SU-DHL-6 (cell line): Measurements from ENCODE around the gene CORO2A.

Experiments used
- H2AFZ ChIP-seq: fragments of 200-600 bp; sonication (generic); 2 replicates; pipeline ENCODE4 v1.6.1; 2014; ENCODE audit warnings: low read depth, mild to moderate bottlenecking, moderate library complexity, mixed read lengths, antibody characterized with exemption, low read length; ENCODE audit not compliant: severe bottlenecking
- H3F3A ChIP-seq: fragments of 200-600 bp; shearing (Covaris generic); 2 replicates; pipeline ENCODE4 v1.6.0; 2016; ENCODE audit warnings: antibody characterized with exemption, mild to moderate bottlenecking; ENCODE audit not compliant: insufficient read depth
- H3K27ac ChIP-seq: fragments of 200-600 bp; sonication (generic); 2 replicates; pipeline ENCODE4 v1.5.1; 2016; ENCODE audit warnings: low read depth, mild to moderate bottlenecking, low read length, moderate library complexity, mixed read lengths
- H3K27me3 ChIP-seq: fragments of 200-600 bp; sonication (generic), shearing (Covaris generic); 2 replicates; pipeline ENCODE4 v1.6.0; 2014; ENCODE audit warnings: mild to moderate bottlenecking, low read length
- H3K36me3 ChIP-seq: fragments of 200-600 bp; sonication (generic); 2 replicates; pipeline ENCODE4 v1.6.1; 2014; ENCODE audit warnings: mild to moderate bottlenecking, low read length, mixed read lengths
- H3K4me2 ChIP-seq: fragments of 300-600, 200-600 bp; shearing (Covaris generic), sonication (generic); 2 replicates; pipeline ENCODE4 v1.6.0; 2014; ENCODE audit warnings: low read length, low read depth, mild to moderate bottlenecking; ENCODE audit not compliant: poor library complexity, severe bottlenecking
- H3K4me3 ChIP-seq: fragments of 200-600 bp; sonication (generic); 2 replicates; pipeline ENCODE4 v1.5.1; 2014; ENCODE audit warnings: antibody characterized with exemption, low read length, mild to moderate bottlenecking, mixed read lengths; ENCODE audit not compliant: insufficient read depth, poor library complexity, severe bottlenecking
- H3K79me2 ChIP-seq: fragments of 200-600 bp; sonication (generic); 2 replicates; pipeline ENCODE4 v1.6.1; 2014; ENCODE audit warnings: mild to moderate bottlenecking, low read length, moderate library complexity; ENCODE audit not compliant: insufficient read depth
- H3K9ac ChIP-seq: fragments of 200-600 bp; sonication (generic); 2 replicates; pipeline ENCODE4 v1.7.0; 2014; ENCODE audit warnings: mild to moderate bottlenecking, low read length
- H3K9me2 ChIP-seq: fragments of 200-600 bp; sonication (generic); replicated peaks from 2 replicates; pipeline ENCODE4 v1.6.1; 2014; ENCODE audit warnings: low read length; ENCODE audit not compliant: insufficient read depth
- H3K9me3 ChIP-seq: fragments of 200-600 bp; sonication (generic); 2 replicates; pipeline ENCODE4 v1.6.1; 2014; ENCODE audit warnings: low read length, mixed read lengths; ENCODE audit not compliant: insufficient read depth
- H4K20me1 ChIP-seq: fragments of 200-600 bp; sonication (generic); 2 replicates; pipeline ENCODE4 v1.6.1; 2014; ENCODE audit warnings: low read depth, mild to moderate bottlenecking, antibody characterized with exemption, low read length, moderate library complexity, mixed read lengths
- CTCF ChIP-seq: fragments of 200-600 bp; sonication (generic); IDR thresholded peaks from one replicate; pipeline ENCODE4 v1.5.1; 2017; ENCODE audit warnings: antibody characterized with exemption, mild to moderate bottlenecking, low read length, moderate library complexity; ENCODE audit not compliant: insufficient read depth, poor library complexity, severe bottlenecking
- EZH2phosphoT487 ChIP-seq: fragments of 200-600 bp; sonication (generic), shearing (Covaris generic); conservative IDR thresholded peaks from 2 replicates; pipeline ENCODE4 v1.6.1; 2018; ENCODE audit warnings: mild to moderate bottlenecking, antibody characterized with exemption, low read length, moderate library complexity, mixed read lengths

CORO2A gene

GRCh38 chr9:98164912-98165311 lies 27.5 kb downstream of the CORO2A start:
- H3K27me3 ChIP-seq: no peaks in the 10 kb centered on the region
- H2AFZ ChIP-seq: no peak overlapping the region
- no peaks in the 10 kb centered on the region for H3F3A ChIP-seq
- no peaks in the 10 kb centered on the region for H4K20me1 ChIP-seq
- H3K36me3 ChIP-seq: no peaks in the 10 kb centered on the region
- no peaks in the 10 kb centered on the region for H3K9me3 ChIP-seq
- no peaks in the 10 kb centered on the region for H3K9me2 ChIP-seq
- no peaks in the 10 kb centered on the region for H3K79me2 ChIP-seq
- H3K9ac ChIP-seq: no peak overlapping the region
- H3K27ac ChIP-seq: no peak overlapping the region
- no peak overlapping the region for H3K4me3 ChIP-seq
- no peak overlapping the region for H3K4me2 ChIP-seq
- TF ChIP-seq EZH2phosphoT487: no peak
- TF ChIP-seq CTCF: no peak

- Histone ChIP-seq H3K9ac (no peak overlapping the region), H2AFZ (no peak overlapping the region), H3K79me2 (no peaks in the 10 kb centered on the region), H3K4me2 (no peak overlapping the region), H3K27me3 (no peaks in the 10 kb centered on the region), H3K36me3 (no peaks in the 10 kb centered on the region), H3K9me3 (no peaks in the 10 kb centered on the region), H3F3A (no peaks in the 10 kb centered on the region), H3K9me2 (no peaks in the 10 kb centered on the region), H4K20me1 (no peaks in the 10 kb centered on the region), H3K4me3 (no peak overlapping the region), H3K27ac (no peak overlapping the region)
- TF ChIP-seq CTCF (no peak), EZH2phosphoT487 (no peak)
Observed at GRCh38 chr9:98162613-98163012, 29.8 kb downstream of the CORO2A start.

GRCh38 chr9:98161851-98162250 lies 30.6 kb downstream of the CORO2A start:
- no peak overlapping the region for H3K27ac ChIP-seq
- H3K27me3 ChIP-seq: no peaks in the 10 kb centered on the region
- H4K20me1 ChIP-seq: no peaks in the 10 kb centered on the region
- no peak for TF ChIP-seq EZH2phosphoT487
- no peak for TF ChIP-seq CTCF
- H3K9ac ChIP-seq: no peak overlapping the region
- H2AFZ ChIP-seq: no peak overlapping the region
- no peaks in the 10 kb centered on the region for H3F3A ChIP-seq
- H3K9me3 ChIP-seq: no peaks in the 10 kb centered on the region
- no peaks in the 10 kb centered on the region for H3K79me2 ChIP-seq
- H3K9me2 ChIP-seq: no peaks in the 10 kb centered on the region
- no peak overlapping the region for H3K4me3 ChIP-seq
- no peak overlapping the region for H3K4me2 ChIP-seq
- no peaks in the 10 kb centered on the region for H3K36me3 ChIP-seq

- no peak overlapping the region for H3K4me3 ChIP-seq
- no peaks in the 10 kb centered on the region for H3K36me3 ChIP-seq
- H3K79me2 ChIP-seq: no peaks in the 10 kb centered on the region
- H3K9me2 ChIP-seq: no peaks in the 10 kb centered on the region
- H3K9ac ChIP-seq: no peak overlapping the region
- H3K27ac ChIP-seq: no peak overlapping the region
- TF ChIP-seq EZH2phosphoT487 (no peak), CTCF (no peak)
- H3K4me2 ChIP-seq: no peak overlapping the region
- no peaks in the 10 kb centered on the region for H3K9me3 ChIP-seq
- no peaks in the 10 kb centered on the region for H3F3A ChIP-seq
- H3K27me3 ChIP-seq: no peaks in the 10 kb centered on the region
- H2AFZ ChIP-seq: no peak overlapping the region
- no peaks in the 10 kb centered on the region for H4K20me1 ChIP-seq
Observed at GRCh38 chr9:98159790-98160189, 32.6 kb downstream of the CORO2A start.
